HG03103 (cell line): ENCODE results near the gene SLC26A1.

ENCODE experiments used
- ATAC-seq: cut with Tn5 transposase; IDR thresholded peaks from one replicate; pipeline ENCODE4 v1.9.1; 2021; ENCODE audit warnings: low read depth; ENCODE audit not compliant: unreplicated experiment

Gene SLC26A1

GRCh38 chr4:993111-994029, at the start of gene SLC26A1:
TSS of gene SLC26A1 (minus strand) at chr4:993404. CDS start at chr4:991703, 1,701 bp downstream.
- no peak for ATAC-seq

- ATAC-seq = no peak
Observed at GRCh38 chr4:1042352-1043055, 49.3 kb upstream of the SLC26A1 start.

- ATAC-seq = no peak
Observed at GRCh38 chr4:1041936-1042330, 48.7 kb upstream of the SLC26A1 start.

GRCh38 chr4:1041147-1041935, 48.1 kb upstream of the SLC26A1 start:
- no peak for ATAC-seq

GRCh38 chr4:1040344-1041146, 47.3 kb upstream of the SLC26A1 start:
- ATAC-seq = no peak

- ATAC-seq = no peak
Observed at GRCh38 chr4:1039493-1040343, 46.5 kb upstream of the SLC26A1 start.

- no peak for ATAC-seq
Observed at GRCh38 chr4:1038948-1039492, 45.8 kb upstream of the SLC26A1 start.

GRCh38 chr4:1036976-1037810, 44.0 kb upstream of the SLC26A1 start:
- ATAC-seq = no peak

- ATAC-seq = no peak
Observed at GRCh38 chr4:1036095-1036494, 42.9 kb upstream of the SLC26A1 start.

GRCh38 chr4:1035510-1035909, 42.3 kb upstream of the SLC26A1 start:
- no peak for ATAC-seq

- no peak for ATAC-seq
Observed at GRCh38 chr4:1033840-1034551, 40.8 kb upstream of the SLC26A1 start.

- no peak for ATAC-seq
Observed at GRCh38 chr4:1032861-1033260, 39.7 kb upstream of the SLC26A1 start.

GRCh38 chr4:1031956-1032795, 39.0 kb upstream of the SLC26A1 start:
- ATAC-seq = no peak

- no peak for ATAC-seq
Observed at GRCh38 chr4:1031346-1031745, 38.1 kb upstream of the SLC26A1 start.

GRCh38 chr4:1030559-1030958, 37.4 kb upstream of the SLC26A1 start:
- ATAC-seq = no peak

GRCh38 chr4:1030031-1030430, 36.8 kb upstream of the SLC26A1 start:
- no peak for ATAC-seq

- ATAC-seq = no peak
Observed at GRCh38 chr4:1029529-1029928, 36.3 kb upstream of the SLC26A1 start.
